HG03175 (cell line): ENCODE results near the gene ENDOD1.
"Not testable (repeated sequence)": the region's sequence is repeated elsewhere in the genome, so short reads cannot be mapped to it uniquely, and the experiment has no call there.

Source experiments
- ATAC-seq: cut with Tn5 transposase; IDR thresholded peaks from one replicate; pipeline ENCODE4 v1.9.1; 2021; ENCODE audit warnings: mild to moderate bottlenecking, moderate library complexity; ENCODE audit not compliant: unreplicated experiment

The ENDOD1 gene, protein sequence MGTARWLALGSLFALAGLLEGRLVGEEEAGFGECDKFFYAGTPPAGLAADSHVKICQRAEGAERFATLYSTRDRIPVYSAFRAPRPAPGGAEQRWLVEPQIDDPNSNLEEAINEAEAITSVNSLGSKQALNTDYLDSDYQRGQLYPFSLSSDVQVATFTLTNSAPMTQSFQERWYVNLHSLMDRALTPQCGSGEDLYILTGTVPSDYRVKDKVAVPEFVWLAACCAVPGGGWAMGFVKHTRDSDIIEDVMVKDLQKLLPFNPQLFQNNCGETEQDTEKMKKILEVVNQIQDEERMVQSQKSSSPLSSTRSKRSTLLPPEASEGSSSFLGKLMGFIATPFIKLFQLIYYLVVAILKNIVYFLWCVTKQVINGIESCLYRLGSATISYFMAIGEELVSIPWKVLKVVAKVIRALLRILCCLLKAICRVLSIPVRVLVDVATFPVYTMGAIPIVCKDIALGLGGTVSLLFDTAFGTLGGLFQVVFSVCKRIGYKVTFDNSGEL

DNA sequence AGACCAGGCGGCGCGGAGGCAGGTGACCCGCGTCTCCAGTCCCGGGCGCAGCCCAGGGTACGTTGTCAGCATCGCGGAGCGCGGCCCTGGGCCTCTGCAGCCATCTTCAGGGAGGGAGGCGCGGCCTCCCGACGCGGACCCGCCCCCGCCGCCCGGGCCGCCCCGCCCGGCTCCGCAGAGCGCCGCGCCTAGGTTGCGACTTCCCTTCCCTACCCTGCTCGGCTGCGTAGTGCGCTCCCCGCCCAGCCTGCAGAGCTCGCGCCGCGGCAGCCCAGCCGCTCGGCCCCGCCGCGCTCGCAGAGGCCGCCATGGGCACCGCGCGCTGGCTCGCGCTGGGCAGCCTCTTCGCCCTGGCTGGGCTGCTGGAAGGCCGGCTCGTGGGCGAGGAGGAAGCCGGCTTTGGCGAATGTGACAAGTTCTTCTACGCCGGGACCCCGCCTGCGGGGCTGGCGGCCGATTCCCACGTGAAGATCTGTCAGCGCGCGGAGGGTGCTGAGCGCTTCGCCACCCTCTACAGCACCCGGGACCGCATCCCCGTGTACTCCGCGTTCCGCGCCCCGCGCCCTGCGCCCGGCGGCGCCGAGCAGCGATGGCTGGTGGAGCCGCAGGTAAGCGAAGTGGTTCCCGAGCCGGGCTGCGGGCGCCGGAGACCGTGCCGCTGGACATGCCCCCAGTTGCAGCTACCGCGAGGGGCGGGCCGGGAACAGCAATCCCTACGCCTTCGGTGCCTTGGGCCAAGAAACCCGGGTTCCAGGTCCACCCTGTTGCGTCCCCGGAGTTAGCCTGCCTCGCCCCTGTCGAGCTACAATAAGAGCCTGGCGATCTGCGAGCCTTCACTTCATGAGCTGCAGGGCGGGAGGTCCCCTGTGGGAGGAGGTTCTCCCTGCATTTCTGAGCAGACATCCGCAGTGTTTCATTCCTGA is at the start of gene ENDOD1:
Gene ENDOD1 (plus strand): TSS at position 227 of the 923 bp plus-strand sequence. CDS start 82 bp downstream, at position 309.
- peak; percentile 86 for ATAC-seq

DNA sequence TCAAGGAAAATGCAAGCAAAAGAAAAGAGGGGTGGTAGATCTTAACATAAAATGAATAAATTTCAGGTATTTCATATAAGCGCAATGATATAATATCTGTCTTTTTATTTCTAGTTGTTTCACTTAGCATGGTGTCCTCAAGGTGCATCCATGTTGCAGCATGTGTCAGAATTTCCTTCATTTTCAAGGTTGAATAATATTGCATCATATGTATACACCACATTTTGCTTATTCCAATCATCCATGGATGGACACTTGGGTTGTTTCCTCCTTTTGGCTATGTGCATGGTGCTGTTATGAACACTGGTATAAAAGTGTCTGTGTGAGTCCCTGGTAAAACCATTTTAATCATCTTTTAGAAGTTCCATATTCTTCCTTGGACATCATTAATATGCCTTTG is 47.4 kb upstream of the ENDOD1 start:
- no peak for ATAC-seq

DNA sequence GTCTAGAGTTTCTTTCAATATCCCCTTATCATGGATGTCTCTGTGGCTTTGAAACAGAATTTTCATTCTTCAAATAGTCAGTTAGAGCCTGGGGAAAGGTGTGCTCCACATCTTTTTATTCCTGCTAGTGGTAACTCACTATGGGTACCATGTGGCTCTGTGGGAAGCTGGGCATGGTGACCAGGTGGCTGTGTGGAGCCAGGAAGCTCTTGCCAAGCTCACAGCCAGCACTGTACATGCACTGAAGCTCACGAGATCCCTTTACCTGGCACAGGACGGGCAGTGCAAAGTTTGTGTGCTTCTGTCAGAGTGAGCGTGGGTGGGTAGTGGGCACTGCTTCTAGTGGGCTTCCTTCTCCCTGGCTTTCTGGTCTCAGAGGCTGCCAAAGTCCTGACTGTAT is 46.7 kb upstream of the ENDOD1 start:
- no peak for ATAC-seq

DNA sequence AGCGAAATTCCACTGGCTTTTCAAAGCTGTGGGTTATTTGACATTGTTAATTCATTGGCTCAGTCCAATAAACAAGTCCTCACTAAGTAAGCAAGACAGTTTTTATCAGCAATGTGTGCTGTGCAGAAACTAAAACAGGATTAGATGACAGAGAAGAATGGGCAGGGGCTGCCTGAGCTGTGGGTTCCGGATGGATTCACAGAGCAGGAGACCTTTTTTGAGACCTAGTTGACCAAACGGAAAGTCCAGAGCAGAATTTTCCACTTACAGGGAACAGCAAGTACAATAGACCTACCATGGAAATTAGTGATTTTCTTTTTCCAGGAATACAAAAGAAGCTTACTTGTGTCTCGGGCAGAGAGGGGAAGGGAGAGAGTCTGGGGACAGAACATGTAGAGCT is 45.6 kb upstream of the ENDOD1 start:
- no peak for ATAC-seq

DNA sequence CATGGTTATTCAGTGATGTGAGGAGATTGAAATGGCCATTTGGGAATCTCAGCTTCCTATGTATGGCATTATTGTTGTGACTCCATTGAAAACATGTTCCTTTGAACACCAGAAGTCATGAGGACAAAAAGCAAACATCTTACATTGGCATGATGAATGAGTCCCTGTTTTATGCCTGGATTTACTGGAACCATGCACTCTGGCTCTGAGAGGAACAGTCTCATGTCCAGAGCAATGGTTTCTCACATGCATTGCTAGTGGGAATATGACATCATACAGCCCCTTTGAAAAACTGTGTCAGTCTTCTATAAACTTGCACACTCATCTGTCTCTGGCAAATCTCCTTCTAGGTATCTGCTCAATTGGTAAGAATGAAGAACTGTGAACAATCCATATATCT is 43.8 kb upstream of the ENDOD1 start:
- no peak for ATAC-seq

DNA sequence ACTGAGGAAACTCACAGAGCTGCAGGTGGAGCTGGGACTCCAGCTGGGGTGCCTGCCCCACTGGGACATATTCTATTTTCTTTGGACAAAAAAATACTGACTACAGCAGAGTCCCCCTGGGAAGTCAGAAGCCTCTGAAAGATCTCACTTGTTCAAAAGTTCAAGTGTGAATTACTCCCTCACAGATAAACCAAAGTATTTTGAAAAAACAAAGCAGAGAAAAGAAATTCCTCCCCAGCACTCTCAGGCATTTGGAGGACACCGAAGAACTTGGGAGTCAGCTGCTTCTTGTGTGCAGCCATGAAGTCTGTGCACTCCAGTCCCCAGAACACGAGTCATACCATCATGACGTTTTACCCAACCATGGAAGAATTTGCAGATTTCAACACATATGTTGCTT is 40.5 kb upstream of the ENDOD1 start, which contains the start of gene KDM4F:
Gene KDM4F (plus strand): TSS at position 301 of the 400 bp plus-strand sequence.
- ATAC-seq: not testable (repeated sequence)

DNA sequence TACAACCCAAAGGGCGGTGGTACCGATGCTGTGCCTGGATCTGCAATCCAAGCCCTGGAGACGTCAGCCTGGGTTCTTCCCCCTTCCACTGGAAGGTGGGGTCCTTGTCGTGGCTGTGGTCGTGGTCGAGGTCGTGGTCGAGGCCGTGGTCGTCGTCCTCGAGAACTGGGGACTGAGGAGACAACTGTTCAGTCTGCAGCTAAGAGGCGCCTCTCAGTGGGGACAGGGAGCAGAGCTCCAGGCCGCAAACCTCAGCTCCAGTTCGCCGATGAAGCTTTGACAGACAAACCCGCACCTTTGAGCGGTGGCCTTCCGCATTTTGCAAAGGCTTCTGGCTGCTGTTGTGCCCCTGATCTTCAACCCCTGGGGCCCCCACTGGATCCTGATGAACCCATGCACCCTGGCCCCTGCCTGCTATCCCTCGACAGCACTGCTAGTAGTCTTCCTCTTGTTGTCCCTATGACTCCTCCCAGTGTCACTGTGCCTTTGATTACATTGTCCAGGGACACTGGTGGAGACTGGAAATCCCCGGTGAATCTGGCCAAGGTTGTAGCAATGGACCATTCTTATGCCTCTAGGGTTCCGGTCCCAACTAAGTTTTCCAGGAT is 38.9 kb upstream of the ENDOD1 start:
- no peak for ATAC-seq

DNA sequence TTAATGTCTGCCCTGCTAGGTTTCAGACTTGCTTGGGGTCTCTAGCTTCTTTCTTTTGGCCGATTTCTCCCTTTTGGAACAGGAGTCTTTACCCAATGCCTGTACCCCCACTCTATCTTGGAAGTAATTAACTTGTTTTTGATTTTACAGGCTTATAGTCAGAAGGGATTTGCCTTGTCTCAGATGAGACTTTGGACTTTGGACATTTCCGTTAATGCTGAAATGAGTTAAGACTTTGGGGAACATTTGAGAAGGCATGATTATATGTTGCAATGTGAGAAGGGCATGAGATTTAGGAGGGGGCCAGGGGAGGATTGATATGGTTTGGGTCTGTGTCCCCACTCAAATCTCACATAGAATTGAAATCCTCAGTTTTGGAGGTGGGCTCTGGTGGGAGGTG is 35.3 kb upstream of the ENDOD1 start:
- ATAC-seq: no peak

DNA sequence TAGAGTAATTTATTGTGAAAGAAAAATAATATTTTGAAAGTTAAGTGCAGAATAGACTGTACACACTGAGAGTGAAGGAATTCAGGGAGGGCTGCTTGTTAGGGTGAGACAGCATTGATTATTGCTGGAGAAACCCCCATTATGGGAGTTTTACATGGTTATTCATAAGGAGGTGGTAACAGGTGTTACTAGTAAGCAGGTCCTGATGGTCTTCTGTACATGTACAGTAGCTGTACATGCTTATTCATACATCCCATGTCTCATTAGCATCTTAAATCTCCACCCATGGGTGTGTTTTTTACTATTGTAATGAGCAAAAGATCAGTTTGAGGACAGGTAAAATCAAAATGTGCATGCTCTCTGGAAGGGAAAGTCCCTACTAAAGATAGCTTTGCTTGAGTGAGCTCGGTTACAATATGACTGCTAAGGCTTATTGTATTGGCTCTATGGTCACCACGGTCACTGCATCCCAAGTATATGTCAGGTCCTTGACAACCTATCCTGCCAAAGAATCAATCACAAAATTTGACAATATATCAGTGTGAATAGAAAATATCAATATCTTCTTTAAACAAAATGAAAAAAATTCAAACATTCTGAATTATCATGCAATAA is 34.3 kb upstream of the ENDOD1 start:
- ATAC-seq: peak; percentile 96

DNA sequence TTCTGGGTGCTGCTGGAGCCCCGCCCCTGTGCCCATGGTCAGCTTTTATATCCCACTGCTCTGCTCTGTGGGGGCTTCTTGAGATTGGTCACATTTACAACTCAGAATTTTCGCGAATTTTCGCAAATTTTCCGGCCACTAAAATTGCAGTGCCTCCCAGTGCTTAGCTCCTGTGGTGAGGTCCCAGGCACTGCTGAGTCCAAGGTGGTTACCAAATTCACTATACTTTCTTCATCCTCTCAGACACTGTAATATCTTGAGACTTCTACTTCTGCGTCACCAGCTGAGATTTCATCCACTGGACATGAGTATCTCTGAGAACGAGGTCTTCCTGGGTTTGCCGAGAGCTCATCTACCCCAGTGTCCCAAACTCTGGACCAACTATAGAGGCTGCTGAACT is 31.7 kb upstream of the ENDOD1 start:
- no peak for ATAC-seq

DNA sequence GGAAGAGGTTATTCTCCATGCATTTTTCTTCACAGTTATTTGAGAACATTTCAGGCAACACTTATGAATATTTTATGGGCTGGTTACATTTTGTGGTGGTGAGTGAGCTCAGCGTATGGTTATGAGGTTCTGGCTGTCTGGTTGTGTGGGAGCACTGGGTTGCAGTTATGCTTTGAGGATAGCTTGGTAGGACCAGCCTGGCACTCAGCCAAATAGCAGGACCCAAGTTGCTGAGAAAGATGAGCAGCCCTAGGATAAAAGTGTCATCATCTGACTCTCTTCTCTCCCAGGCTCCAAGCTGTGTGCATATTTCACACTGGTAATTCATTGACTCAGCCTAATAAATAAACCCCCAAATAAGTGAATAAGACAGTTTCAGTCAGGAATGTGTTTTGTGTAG is 31.0 kb upstream of the ENDOD1 start:
- no peak for ATAC-seq

DNA sequence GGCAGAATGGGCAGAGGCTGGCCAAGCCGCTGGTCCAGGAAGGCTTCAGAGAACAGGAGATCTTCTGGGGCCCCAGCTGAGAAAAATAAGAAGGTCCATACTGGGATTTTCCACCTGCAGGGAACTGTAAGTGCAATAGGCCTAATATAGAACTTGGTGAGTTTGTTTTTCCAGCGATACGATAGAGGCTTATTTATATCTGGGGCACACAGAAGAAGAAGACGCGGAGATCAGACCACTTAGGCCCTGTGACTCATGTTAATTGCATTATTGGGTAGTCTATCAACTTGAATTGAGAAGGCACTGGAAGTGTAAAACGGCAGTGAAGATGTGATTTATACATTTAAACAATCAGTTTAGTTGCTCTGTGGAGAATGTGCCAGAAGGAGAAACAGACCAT is 30.6 kb upstream of the ENDOD1 start:
- ATAC-seq: no peak

DNA sequence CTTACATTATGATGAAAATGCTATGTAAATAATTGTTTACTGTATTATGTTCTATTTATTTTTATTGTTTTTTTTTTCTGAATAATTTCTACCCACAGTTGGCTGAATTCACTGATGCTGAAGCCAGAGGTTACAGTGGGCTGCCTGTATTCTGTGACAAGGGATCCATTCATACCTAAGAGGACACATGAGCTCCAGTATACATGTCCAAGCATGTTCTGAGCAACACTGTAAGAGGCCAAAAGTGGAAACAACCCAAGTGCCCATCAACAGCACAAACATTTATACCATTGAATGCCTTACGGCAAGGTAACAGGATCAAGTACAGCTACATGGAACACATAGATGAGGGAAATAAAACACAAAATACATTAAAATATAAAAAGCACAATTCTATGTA is 24.3 kb upstream of the ENDOD1 start:
- ATAC-seq: no peak

DNA sequence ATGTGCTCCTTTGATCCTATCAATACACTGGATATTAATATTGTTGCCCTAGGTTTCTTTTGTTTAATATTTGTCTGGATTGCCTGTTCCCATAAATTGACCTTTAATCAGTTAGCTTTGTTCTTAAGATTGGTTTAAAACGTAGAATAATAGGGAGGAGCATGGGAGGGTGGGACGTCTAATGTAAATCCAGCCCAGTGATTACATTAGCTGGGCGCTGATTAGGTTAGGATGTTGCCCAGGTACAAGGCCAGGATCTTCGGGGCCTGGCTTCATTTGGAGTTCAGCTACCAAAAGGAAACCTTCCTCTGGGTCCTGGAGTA is 23.0 kb upstream of the ENDOD1 start, which contains the start of gene SRSF8:
Gene SRSF8 (plus strand): TSS at position 204 of the 323 bp plus-strand sequence. CDS start 308 bp downstream, outside the sequence.
- peak; percentile 36 for ATAC-seq

DNA sequence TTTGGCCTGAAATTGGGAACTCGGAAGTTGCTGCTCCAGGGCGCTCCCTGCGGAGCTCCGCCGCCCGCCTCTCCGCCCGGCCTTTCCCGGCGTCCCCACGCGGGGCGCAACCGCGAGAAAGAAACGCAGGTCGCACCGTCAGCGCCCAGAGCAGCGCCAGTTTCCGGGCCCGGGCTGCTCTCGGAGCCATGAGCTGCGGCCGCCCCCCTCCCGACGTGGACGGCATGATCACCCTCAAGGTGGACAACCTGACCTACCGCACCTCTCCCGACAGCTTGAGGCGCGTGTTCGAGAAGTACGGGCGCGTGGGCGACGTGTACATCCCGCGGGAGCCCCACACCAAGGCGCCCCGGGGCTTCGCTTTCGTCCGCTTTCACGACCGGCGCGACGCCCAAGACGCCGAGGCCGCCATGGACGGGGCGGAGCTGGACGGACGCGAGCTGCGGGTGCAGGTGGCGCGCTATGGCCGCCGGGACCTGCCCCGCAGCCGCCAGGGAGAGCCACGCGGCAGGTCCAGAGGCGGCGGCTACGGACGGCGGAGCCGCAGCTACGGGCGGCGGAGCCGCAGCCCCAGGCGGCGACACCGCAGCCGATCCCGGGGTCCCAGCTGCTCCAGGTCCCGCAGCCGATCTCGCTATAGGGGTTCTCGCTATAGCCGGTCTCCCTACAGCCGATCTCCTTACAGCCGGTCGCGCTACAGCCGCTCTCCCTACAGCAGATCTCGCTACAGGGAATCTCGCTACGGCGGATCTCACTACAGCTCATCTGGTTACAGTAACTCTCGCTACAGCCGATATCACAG is 22.4 kb upstream of the ENDOD1 start:
- ATAC-seq: peak; percentile 66

DNA sequence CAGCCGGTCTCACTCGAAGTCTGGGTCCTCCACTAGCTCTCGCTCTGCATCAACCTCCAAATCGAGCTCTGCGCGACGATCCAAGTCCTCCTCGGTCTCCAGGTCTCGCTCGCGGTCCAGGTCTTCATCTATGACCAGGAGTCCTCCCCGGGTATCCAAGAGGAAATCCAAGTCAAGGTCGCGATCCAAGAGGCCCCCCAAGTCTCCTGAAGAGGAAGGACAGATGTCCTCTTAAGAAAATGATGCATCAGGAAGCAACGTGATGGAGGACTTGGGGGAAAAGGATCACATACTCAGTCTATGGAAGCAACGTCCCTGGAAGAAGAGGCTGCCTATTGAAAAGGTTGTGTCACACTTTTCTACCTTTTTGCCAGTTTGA is 21.8 kb upstream of the ENDOD1 start:
- ATAC-seq: no peak

DNA sequence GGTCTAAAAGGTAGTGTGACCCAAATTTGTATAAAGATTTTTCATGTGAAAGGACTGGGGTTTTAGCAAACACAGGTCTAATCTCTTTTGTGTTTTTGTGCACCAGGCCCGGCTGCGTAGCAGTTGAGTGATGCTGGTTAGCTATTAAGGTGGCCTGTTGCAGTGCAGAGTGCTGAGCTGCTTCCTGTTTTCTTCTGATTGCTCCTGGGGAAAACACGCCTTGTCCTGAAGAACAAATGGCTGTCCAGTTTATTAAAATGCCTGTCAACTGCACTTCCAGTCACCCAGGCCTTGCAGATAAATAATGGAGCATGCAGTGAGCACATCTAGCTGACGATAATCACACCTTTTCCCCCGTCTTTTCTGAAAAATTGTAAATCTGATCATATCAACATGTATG is 21.1 kb upstream of the ENDOD1 start:
- peak; percentile 69 for ATAC-seq

DNA sequence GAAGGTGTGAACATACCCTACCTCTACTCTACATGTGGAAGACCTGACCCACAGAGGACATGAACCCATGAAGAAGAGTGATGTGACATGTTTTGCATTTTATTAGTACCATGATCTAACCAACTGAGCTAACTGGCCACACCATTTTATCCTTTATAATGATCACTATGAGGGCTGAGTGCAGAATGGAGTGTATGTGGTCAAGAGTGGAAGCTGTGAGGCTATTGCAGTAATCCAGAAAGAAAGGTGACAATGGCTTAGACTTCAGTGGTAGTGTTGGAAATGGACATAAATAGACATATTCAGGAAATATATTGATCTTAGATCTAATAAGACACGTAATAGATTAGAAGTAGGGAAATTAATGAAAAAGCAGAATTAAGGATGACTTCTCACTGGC is 19.2 kb upstream of the ENDOD1 start:
- ATAC-seq: no peak

DNA sequence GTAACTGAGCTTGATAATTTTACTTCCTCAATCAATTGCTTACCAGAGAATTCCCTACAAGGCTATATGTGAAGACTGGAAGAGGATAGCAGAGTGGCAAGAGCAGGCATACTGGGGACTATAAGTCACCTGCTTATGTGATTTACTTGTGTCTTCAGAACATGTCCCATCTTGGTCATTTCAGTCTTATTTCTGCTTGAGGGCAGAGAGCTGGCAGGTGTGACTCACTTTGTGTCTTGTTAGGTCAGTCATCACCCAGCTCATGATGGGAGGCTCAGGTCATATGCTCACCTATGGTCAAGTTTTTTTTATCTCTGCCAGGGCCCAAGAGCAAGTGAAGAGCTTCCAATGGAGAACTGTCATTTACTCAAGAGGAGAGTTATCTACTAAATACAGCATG is 16.7 kb upstream of the ENDOD1 start:
- no peak for ATAC-seq
